ENCODE results near the gene GPR141.
A peak's percentile ranks its signal among the peaks of the same experiment; 100 is the strongest.

Gene GPR141

GRCh38 chr7:37683246-37684120 is at the start of gene GPR141:
Gene GPR141 (plus strand): TSS chr7:37683766. CDS start chr7:37740394, 56,628 bp downstream.
- Histone ChIP-seq H3K4me3 (ENCODE audit: low read length) (no peak within 1 kb of the TSS), H3K4me1 (ENCODE audit: control insufficient read depth, insufficient read depth, low read length) (no peaks in the 10 kb centered on the region), H3K36me3 (ENCODE audit: control insufficient read depth, insufficient read depth, low read length) (no peaks in the 10 kb centered on the region), H3K9me3 (ENCODE audit: control insufficient read depth, insufficient read depth, low read length) (no peaks in the 10 kb centered on the region), H3K27ac (ENCODE audit: low read length) (no peak within 1 kb of the TSS), H3K27me3 (ENCODE audit: control insufficient read depth, insufficient read depth, low read length) (no peaks in the 10 kb centered on the region)
- WGBS (ENCODE audit: insufficient coverage, insufficient read length): no CpG with 5 or more reads among the region's 2 CpGs
- DNase-seq (ENCODE audit: low read depth, low spot score): no peak

- no peaks in the 10 kb centered on the region for H3K4me1 ChIP-seq (ENCODE audit: control insufficient read depth, insufficient read depth, low read length)
Measured at GRCh38 chr7:37635346-37635745, 48.2 kb upstream of the GPR141 start.

GRCh38 chr7:37642028-37642540 is 41.5 kb upstream of the GPR141 start:
- DNase-seq (ENCODE audit: low read depth, low spot score): no peak
- Histone ChIP-seq H3K36me3 (ENCODE audit: control insufficient read depth, insufficient read depth, low read length) (no peaks in the 10 kb centered on the region), H3K27ac (ENCODE audit: low read length) (no peak overlapping the region), H3K27me3 (ENCODE audit: control insufficient read depth, insufficient read depth, low read length) (no peaks in the 10 kb centered on the region), H3K9me3 (ENCODE audit: control insufficient read depth, insufficient read depth, low read length) (no peaks in the 10 kb centered on the region), H3K4me1 (ENCODE audit: control insufficient read depth, insufficient read depth, low read length) (no peaks in the 10 kb centered on the region), H3K4me3 (ENCODE audit: low read length) (no peak overlapping the region)
- WGBS (ENCODE audit: insufficient coverage, insufficient read length): no CpG with 5 or more reads among the region's 6 CpGs

More at GRCh38 chr7:37635346-37635745, 48.2 kb upstream of the GPR141 start:
- no peaks in the 10 kb centered on the region for H3K27me3 ChIP-seq (ENCODE audit: control insufficient read depth, insufficient read depth, low read length)
- no peaks in the 10 kb centered on the region for H3K36me3 ChIP-seq (ENCODE audit: control insufficient read depth, insufficient read depth, low read length)
- no peak overlapping the region for H3K27ac ChIP-seq (ENCODE audit: low read length)
- H3K9me3 ChIP-seq (ENCODE audit: control insufficient read depth, insufficient read depth, low read length): no peaks in the 10 kb centered on the region
- H3K4me3 ChIP-seq (ENCODE audit: low read length): no peak overlapping the region
- DNase-seq (ENCODE audit: low read depth, low spot score): no peak

GRCh38 chr7:37643876-37644275 is 39.7 kb upstream of the GPR141 start:
- no peak overlapping the region for H3K27ac ChIP-seq (ENCODE audit: low read length)
- peak; percentile 58 for DNase-seq (ENCODE audit: low read depth, low spot score)
- no peak overlapping the region for H3K4me3 ChIP-seq (ENCODE audit: low read length)
- H3K4me1 ChIP-seq (ENCODE audit: control insufficient read depth, insufficient read depth, low read length): no peaks in the 10 kb centered on the region
- H3K9me3 ChIP-seq (ENCODE audit: control insufficient read depth, insufficient read depth, low read length): no peaks in the 10 kb centered on the region
- WGBS (ENCODE audit: insufficient coverage, insufficient read length): no CpG with 5 or more reads among the region's 1 CpG
- no peaks in the 10 kb centered on the region for H3K27me3 ChIP-seq (ENCODE audit: control insufficient read depth, insufficient read depth, low read length)
- H3K36me3 ChIP-seq (ENCODE audit: control insufficient read depth, insufficient read depth, low read length): no peaks in the 10 kb centered on the region

- DNase-seq (ENCODE audit: low read depth, low spot score): no peak
- no CpG with 5 or more reads among the region's 7 CpGs for WGBS (ENCODE audit: insufficient coverage, insufficient read length)
- no peak overlapping the region for H3K4me3 ChIP-seq (ENCODE audit: low read length)
Measured at GRCh38 chr7:37645282-37646050, 38.1 kb upstream of the GPR141 start.

GRCh38 chr7:37656913-37657530 is 26.5 kb upstream of the GPR141 start:
- WGBS (ENCODE audit: insufficient coverage, insufficient read length): no CpG with 5 or more reads among the region's 1 CpG
- H3K9me3 ChIP-seq (ENCODE audit: control insufficient read depth, insufficient read depth, low read length): no peaks in the 10 kb centered on the region
- no peaks in the 10 kb centered on the region for H3K27me3 ChIP-seq (ENCODE audit: control insufficient read depth, insufficient read depth, low read length)
- no peaks in the 10 kb centered on the region for H3K36me3 ChIP-seq (ENCODE audit: control insufficient read depth, insufficient read depth, low read length)
- H3K27ac ChIP-seq (ENCODE audit: low read length): no peak overlapping the region
- H3K4me3 ChIP-seq (ENCODE audit: low read length): no peak overlapping the region
- peaks cover 2% of the 10 kb centered on the region; the same call in 1 of the 2 replicates for H3K4me1 ChIP-seq (ENCODE audit: control insufficient read depth, insufficient read depth, low read length)
- DNase-seq (ENCODE audit: low read depth, low spot score): no peak

More at GRCh38 chr7:37645282-37646050, 38.1 kb upstream of the GPR141 start:
- H3K27me3 ChIP-seq (ENCODE audit: control insufficient read depth, insufficient read depth, low read length): no peaks in the 10 kb centered on the region
- H3K27ac ChIP-seq (ENCODE audit: low read length): no peak overlapping the region
- H3K36me3 ChIP-seq (ENCODE audit: control insufficient read depth, insufficient read depth, low read length): no peaks in the 10 kb centered on the region
- no peaks in the 10 kb centered on the region for H3K9me3 ChIP-seq (ENCODE audit: control insufficient read depth, insufficient read depth, low read length)
- no peaks in the 10 kb centered on the region for H3K4me1 ChIP-seq (ENCODE audit: control insufficient read depth, insufficient read depth, low read length)

- H3K9me3 ChIP-seq (ENCODE audit: control insufficient read depth, insufficient read depth, low read length): no peaks in the 10 kb centered on the region
- H3K4me1 ChIP-seq (ENCODE audit: control insufficient read depth, insufficient read depth, low read length): peaks cover 2% of the 10 kb centered on the region; the same call in 1 of the 2 replicates
- H3K27ac ChIP-seq (ENCODE audit: low read length): no peak overlapping the region
- DNase-seq (ENCODE audit: low read depth, low spot score): no peak
- no CpG with 5 or more reads among the region's 1 CpG for WGBS (ENCODE audit: insufficient coverage, insufficient read length)
- no peaks in the 10 kb centered on the region for H3K27me3 ChIP-seq (ENCODE audit: control insufficient read depth, insufficient read depth, low read length)
- H3K36me3 ChIP-seq (ENCODE audit: control insufficient read depth, insufficient read depth, low read length): no peaks in the 10 kb centered on the region
- no peak overlapping the region for H3K4me3 ChIP-seq (ENCODE audit: low read length)
Measured at GRCh38 chr7:37657816-37658215, 25.8 kb upstream of the GPR141 start.

GRCh38 chr7:37659971-37660565 is 23.5 kb upstream of the GPR141 start:
- no peak for DNase-seq (ENCODE audit: low read depth, low spot score)
- Histone ChIP-seq H3K9me3 (ENCODE audit: control insufficient read depth, insufficient read depth, low read length) (no peaks in the 10 kb centered on the region), H3K27me3 (ENCODE audit: control insufficient read depth, insufficient read depth, low read length) (no peaks in the 10 kb centered on the region), H3K36me3 (ENCODE audit: control insufficient read depth, insufficient read depth, low read length) (no peaks in the 10 kb centered on the region), H3K4me3 (ENCODE audit: low read length) (no peak overlapping the region), H3K27ac (ENCODE audit: low read length) (no peak overlapping the region), H3K4me1 (ENCODE audit: control insufficient read depth, insufficient read depth, low read length) (peaks cover 6% of the 10 kb centered on the region)
- WGBS (ENCODE audit: insufficient coverage, insufficient read length): no CpG with 5 or more reads among the region's 2 CpGs

- H3K4me1 ChIP-seq (ENCODE audit: control insufficient read depth, insufficient read depth, low read length): peaks cover 8% of the 10 kb centered on the region
- WGBS (ENCODE audit: insufficient coverage, insufficient read length): no CpG with 5 or more reads among the region's 4 CpGs
- H3K4me3 ChIP-seq (ENCODE audit: low read length): no peak overlapping the region
- no peaks in the 10 kb centered on the region for H3K36me3 ChIP-seq (ENCODE audit: control insufficient read depth, insufficient read depth, low read length)
- no peak overlapping the region for H3K27ac ChIP-seq (ENCODE audit: low read length)
- no peaks in the 10 kb centered on the region for H3K27me3 ChIP-seq (ENCODE audit: control insufficient read depth, insufficient read depth, low read length)
- no peak for DNase-seq (ENCODE audit: low read depth, low spot score)
- H3K9me3 ChIP-seq (ENCODE audit: control insufficient read depth, insufficient read depth, low read length): no peaks in the 10 kb centered on the region
Measured at GRCh38 chr7:37660614-37661013, 23.0 kb upstream of the GPR141 start.

GRCh38 chr7:37663693-37664092 is 19.9 kb upstream of the GPR141 start:
- Histone ChIP-seq H3K9me3 (ENCODE audit: control insufficient read depth, insufficient read depth, low read length) (no peaks in the 10 kb centered on the region), H3K27ac (ENCODE audit: low read length) (no peak overlapping the region), H3K4me3 (ENCODE audit: low read length) (no peak overlapping the region), H3K36me3 (ENCODE audit: control insufficient read depth, insufficient read depth, low read length) (no peaks in the 10 kb centered on the region), H3K4me1 (ENCODE audit: control insufficient read depth, insufficient read depth, low read length) (peaks cover 6% of the 10 kb centered on the region), H3K27me3 (ENCODE audit: control insufficient read depth, insufficient read depth, low read length) (no peaks in the 10 kb centered on the region)
- no CpG with 5 or more reads among the region's 4 CpGs for WGBS (ENCODE audit: insufficient coverage, insufficient read length)
- no peak for DNase-seq (ENCODE audit: low read depth, low spot score)

Data from iPS DF 6.9 (cell line).